HG03521 (cell line): ENCODE measurements around the gene TSPYL4.

Experiments
- ATAC-seq: cut with Tn5 transposase; IDR thresholded peaks from one replicate; pipeline ENCODE4 v1.9.1; 2021; ENCODE audit warnings: mild to moderate bottlenecking, moderate library complexity; ENCODE audit not compliant: unreplicated experiment

Gene TSPYL4

GRCh38 chr6:116229287-116229913 lies 24.5 kb downstream of the TSPYL4 start:
- ATAC-seq = no peak

DNA sequence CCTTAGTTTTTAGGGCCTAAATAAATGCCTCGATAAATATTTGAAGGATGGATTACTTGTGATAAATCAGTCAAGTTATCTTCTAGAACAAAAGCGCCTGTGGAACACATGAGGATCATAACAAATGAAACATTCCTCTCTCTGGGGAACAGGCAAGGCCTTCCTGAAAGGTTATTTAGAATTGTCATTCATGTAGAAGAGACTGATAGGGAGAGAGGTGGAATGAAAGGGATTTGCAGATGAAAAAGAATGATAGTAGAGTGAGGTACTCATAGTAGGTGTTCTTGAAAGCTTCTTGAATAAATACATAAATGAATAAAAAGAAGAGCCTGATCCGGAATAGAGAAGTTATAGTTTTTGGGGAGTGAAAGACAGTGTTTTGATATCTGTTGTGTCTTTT lies 30.5 kb downstream of the TSPYL4 start:
- ATAC-seq = no peak

GRCh38 chr6:116221911-116222310 lies 32.0 kb downstream of the TSPYL4 start:
- ATAC-seq = no peak

DNA sequence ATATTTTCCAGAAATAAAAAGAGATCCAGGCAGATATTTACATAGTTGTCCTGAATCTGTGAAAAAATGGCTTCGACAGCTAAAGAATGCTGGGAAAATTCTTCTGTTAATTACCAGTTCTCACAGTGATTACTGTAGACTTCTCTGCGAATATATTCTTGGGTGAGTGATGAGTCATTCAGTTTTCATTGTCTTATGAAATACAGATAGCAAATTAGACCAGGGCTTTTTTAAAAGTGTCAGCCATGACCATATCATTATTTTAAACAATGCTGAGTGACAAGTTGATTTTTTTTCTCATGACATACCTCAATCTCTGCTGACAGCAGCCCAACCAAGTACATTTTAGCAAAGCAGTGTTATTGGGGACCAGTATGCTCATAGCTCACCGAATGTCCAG lies 32.8 kb downstream of the TSPYL4 start:
- ATAC-seq = no peak

DNA sequence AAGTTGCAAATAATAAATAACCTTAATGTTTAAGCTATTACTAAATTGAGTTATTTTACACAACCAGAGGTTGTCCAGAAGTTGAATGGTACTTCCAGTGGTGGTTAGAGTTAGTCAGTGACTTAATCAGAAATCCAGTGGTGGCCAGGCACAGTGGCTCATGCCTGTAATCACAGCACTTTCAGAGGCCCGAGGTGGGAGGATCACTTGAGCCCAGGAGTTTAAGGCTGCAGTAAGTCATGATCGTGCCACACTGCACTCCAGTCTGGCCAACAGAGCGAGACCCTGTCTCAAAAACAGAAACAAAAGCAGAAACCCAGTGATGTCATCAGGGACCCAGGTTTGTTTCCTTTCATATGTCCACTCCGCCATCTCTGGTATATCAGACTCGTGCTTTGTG lies 35.0 kb downstream of the TSPYL4 start:
- no peak for ATAC-seq

DNA sequence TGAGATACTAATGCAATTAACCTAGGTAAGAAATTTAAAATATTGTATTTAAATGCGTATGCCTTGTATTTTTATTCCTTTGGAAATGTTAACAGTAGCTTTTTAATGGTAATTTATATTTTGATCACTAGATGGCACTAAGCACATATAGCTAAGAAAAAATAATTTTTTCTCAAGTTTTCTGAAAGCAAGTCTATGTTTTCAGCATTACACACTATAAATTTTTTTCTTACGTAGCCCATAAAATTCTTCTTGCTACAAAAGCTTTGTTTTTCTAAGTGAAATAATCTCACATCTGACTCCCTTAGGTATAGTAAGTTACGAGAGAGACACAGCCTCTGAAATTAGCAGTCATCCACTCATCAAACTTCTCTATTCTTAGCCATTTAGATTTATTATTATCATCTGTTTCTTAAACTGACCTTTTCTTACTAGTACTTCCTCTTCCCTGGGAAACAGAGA lies 35.7 kb downstream of the TSPYL4 start:
- ATAC-seq = no peak

DNA sequence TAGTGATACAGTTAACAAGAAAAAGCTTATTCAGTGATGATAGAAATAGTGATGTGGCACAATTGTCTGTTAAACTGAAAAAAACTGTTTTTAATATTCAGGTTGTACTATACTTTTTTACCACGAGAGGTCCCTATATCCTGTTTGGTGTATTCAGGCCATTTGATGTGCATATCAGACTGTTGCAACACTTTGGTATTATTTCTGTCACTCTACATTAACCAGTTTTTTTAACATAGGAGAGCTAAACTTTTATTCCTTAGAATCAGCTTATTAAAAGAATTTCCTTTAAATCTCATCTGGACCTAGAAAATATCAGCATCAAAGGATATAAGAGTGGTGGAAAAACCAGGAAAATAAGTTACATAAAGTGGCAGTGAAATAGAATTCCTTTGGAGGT lies 36.8 kb downstream of the TSPYL4 start:
- ATAC-seq = no peak

DNA sequence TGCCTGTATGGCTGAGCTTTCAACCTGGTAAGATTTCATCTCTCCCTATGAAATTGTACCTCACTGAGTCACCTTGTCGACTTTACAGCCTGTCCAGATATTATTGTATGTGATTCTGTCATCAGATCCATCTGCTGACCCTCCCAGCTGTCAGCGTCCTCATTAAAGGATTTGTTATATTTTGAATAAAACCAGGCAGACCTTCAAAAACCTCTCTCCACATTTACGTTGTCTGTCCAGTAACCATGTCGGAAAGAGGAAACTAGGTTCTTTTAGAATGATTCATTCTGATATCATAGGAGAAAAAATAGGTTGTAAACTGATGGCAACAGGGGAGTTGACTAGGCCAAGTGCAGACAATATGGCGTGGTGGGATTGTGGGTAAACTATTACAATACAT lies 38.5 kb downstream of the TSPYL4 start:
- ATAC-seq = no peak

GRCh38 chr6:116214681-116215080 lies 39.2 kb downstream of the TSPYL4 start:
- no peak for ATAC-seq

GRCh38 chr6:116210750-116211425 lies 43.0 kb downstream of the TSPYL4 start:
- no peak for ATAC-seq

GRCh38 chr6:116210316-116210715 lies 43.6 kb downstream of the TSPYL4 start:
- no peak for ATAC-seq

- ATAC-seq = no peak
These were observed 45.7 kb downstream of the TSPYL4 start for GRCh38 chr6:116208056-116208785.

DNA sequence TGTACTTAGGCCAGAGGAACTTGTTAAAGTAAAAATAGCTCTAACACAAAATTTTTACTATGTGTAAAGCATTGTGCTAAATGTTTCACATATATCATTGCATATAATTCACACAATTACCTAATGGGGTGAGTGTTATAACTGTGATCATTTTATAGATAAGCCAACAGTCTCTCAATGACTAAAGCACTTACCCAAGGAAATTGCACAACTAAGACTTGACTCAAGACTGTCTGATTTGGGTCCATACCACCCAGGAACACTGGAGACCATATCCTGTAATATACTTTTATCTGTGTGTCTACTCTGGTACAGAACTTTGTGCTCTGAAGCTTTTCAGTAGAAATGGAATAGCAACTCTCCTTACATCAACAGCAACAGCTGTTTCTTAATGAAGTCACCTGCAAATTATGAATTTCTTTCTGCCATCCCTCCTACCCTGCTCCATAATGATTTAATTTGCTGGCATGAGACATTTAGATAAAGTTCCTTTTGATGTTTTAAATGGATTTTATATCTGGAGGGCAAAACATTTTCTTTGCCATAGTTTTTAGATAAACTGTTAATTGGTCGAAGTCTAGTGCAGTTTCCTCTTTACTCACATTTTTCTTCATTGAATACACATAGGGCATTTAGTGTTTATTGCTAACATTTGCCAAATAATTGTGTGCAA lies 47.5 kb downstream of the TSPYL4 start:
- ATAC-seq = no peak

DNA sequence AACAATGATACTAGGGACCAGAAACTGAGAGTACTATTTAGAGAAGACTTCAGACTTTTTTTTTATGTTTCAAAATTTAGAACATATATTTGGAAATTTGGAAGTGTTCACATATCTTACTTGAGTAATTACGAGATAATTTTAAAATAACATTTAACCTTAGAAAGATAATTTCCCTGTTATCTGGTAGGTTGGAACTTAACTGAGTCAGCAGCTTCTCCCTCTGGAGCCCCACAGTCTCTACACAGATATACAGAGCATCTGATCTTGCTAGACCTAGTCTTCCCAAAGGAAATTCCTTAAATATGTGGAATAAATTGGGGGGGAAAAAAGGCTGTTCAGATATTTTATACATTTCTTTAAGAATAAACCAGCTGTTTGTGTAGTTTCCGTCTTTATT lies 48.6 kb downstream of the TSPYL4 start:
- ATAC-seq = no peak

DNA sequence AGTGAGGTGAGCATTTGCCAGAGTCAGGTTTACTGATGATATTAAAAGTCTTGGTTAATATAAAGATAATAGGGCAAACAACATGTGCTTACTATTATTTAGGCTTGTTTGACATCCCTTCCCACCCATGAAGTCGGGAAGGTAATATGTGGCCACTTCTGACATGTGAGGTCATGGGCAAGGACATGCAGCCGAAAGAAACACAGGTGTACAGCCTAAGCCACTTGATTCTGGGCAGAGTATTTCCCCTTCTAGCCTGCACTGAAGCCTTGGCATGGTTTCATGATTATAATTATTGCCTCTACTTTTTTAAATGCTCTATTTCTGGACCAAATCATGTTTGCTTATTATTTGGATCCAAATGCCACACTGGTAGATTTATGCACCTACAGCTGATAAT lies 52.3 kb downstream of the TSPYL4 start:
- no peak for ATAC-seq

DNA sequence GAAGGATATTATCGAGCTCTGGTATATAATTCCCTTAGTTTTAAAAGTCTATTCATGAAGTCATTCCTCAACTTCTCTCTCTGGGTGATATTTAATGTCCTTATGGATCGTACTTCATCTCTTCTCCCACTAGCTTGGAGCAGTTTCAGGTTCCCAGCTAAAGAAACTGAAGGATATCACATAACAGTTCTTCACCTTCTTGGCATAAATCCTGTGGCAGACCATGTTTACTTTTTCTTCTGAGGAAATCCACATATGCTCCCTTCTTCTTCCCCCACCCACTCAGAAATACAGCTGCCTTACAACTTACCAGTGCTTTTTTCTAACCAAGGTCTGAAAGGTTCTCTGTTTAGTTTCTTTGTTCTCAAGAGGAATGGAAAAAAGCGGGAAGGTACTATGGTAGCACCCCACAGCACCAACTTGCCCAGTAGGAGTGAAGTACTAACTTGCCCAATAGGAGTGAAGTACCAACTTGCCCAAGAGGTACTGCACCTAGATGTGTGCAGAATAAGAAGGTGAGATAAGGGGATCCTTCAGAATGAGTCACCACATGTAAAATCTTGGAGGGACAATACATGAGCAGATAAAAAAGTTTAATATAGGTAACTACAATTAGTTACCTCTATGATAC lies 53.1 kb downstream of the TSPYL4 start:
- no peak for ATAC-seq
